A549 (cell line): Measurements from ENCODE around the gene RBPJ. TPM values are rescaled to one million over a fixed set of nuclear protein-coding genes. Genes with fewer than 3 reads are reported as not detected.

Source experiments
- ATAC-seq, 2 experiments: fragments of 200-7000 bp in 1 of 2; fragments of >200 bp in 1 of 2; cut with Nextera tagmentation in 1 of 2; cut with Tn5 transposase in 1 of 2; 3 replicates each; pipeline versions ENCODE4 v1.8.0 to v1.9.1; 2018 to 2020; ENCODE audit warnings: mild to moderate bottlenecking in 1 of 2, moderate library complexity in 1 of 2
- CTCF ChIA-PET: fragments of 300-600 bp; sonication (Branson Sonifier 250); formaldehyde crosslinking; extraction: SDS; loops from one replicate; lab custom pipeline; 2021; ENCODE audit warnings: antibody characterized with exemption, inconsistent platforms; lab: Yijun Ruan, JAX
- POLR2A ChIA-PET: fragments of 350-600 bp; formaldehyde crosslinking; extraction: SDS; loops from one replicate; lab custom pipeline; 2021; ENCODE audit warnings: antibody characterized with exemption, inconsistent platforms; lab: Yijun Ruan, JAX
- DNase-seq, 2 experiments: peaks; one replicate each; pipeline versions ENCODE4 v3.0.0 to v3.0.0-alpha.2; 2011 to 2016; ENCODE audit warnings: low read depth in 1 of 2, low spot score in 1 of 2
- FAIRE-seq: peaks from 2 replicates; lab custom pipeline; 2011; peaks lifted over from hg19 to GRCh38; lab: Jason Lieb, UNC
- H3K27ac ChIP-seq, 2 experiments: fragments of >200 bp; sonication (Bioruptor Twin); formaldehyde crosslinking; 3 replicates each; pipeline ENCODE4 v1.5.1; 2016 to 2017
- H3K4me1 ChIP-seq: fragments of >200 bp; sonication (Bioruptor Twin); formaldehyde crosslinking; 3 replicates; pipeline ENCODE4 v1.6.1; 2016
- H3K4me2 ChIP-seq: fragments of >200 bp; sonication (Bioruptor Twin); formaldehyde crosslinking; 3 replicates; pipeline ENCODE4 v1.6.1; 2016
- H3K4me3 ChIP-seq: fragments of >200 bp; sonication (Bioruptor Twin); formaldehyde crosslinking; 3 replicates; pipeline ENCODE4 v1.5.1; 2016
- H3K9me3 ChIP-seq: fragments of >200 bp; sonication (Bioruptor Twin); formaldehyde crosslinking; 3 replicates; pipeline ENCODE4 v1.6.1; 2016
- CHD2 ChIP-seq: fragments of 150-350 bp; IDR thresholded peaks from 2 replicates; pipeline ENCODE4 v1.6.1; 2014; ENCODE audit warnings: low read length; ENCODE audit not compliant: partially characterized antibody
- EHF ChIP-seq: fragments of 250-450 bp; sonication (Bioruptor Pico); IDR thresholded peaks from 2 replicates; pipeline ENCODE4 v1.5.0; 2020; ENCODE audit warnings: mild to moderate bottlenecking
- ESRRA ChIP-seq: fragments of 150-350 bp; IDR thresholded peaks from 2 replicates; pipeline ENCODE4 v1.6.1; 2014; ENCODE audit warnings: mild to moderate bottlenecking, low read length, borderline replicate concordance
- FOSL2 ChIP-seq, 2 experiments: fragments of 450-650 bp in 1 of 2; fragments of >200 bp in 1 of 2; sonication (Bioruptor Twin) in 1 of 2; formaldehyde crosslinking; IDR thresholded peaks; 2 replicates each; pipeline versions ENCODE4 v1.5.0 to v1.6.1; 2016 to 2020; ENCODE audit warnings: mild to moderate bottlenecking in 1 of 2, moderate library complexity in 1 of 2
- JUN ChIP-seq, 2 experiments: fragments of >200 bp; sonication (Bioruptor Twin); formaldehyde crosslinking; IDR thresholded peaks; 2 replicates in 1 of 2; 3 replicates in 1 of 2; pipeline ENCODE4 v1.6.1; 2016 to 2017
- KDM1A ChIP-seq: fragments of 200-600 bp; sonication (generic); IDR thresholded peaks from 2 replicates; pipeline ENCODE4 v1.6.1; 2016; ENCODE audit warnings: low read depth, mild to moderate bottlenecking
- KDM5A ChIP-seq: fragments of 200-600 bp; sonication (generic); IDR thresholded peaks from 2 replicates; pipeline ENCODE4 v1.6.1; 2016; ENCODE audit warnings: antibody characterized with exemption, mild to moderate bottlenecking
- MAFK ChIP-seq: fragments of 450-650 bp; IDR thresholded peaks from 2 replicates; pipeline ENCODE4 v1.6.1; 2014; ENCODE audit not compliant: partially characterized antibody
- MYC ChIP-seq: IDR thresholded peaks from 2 replicates; pipeline ENCODE4 v1.6.1; 2012; ENCODE audit warnings: mild to moderate bottlenecking, inconsistent platforms, low read length, improper control_type of control experiment, borderline replicate concordance
- NPAS2 ChIP-seq: fragments of 250-450 bp; sonication (Bioruptor Pico); IDR thresholded peaks from 2 replicates; pipeline ENCODE4 v1.8.0; 2022; ENCODE audit warnings: mild to moderate bottlenecking, moderate library complexity, borderline replicate concordance
- NR3C1 ChIP-seq: fragments of >200 bp; sonication (Bioruptor Twin); formaldehyde crosslinking; IDR thresholded peaks from 3 replicates; pipeline ENCODE4 v1.6.1; 2017
- RCOR1 ChIP-seq: fragments of 150-350 bp; IDR thresholded peaks from 2 replicates; pipeline ENCODE4 v1.6.1; 2014; ENCODE audit warnings: antibody characterized with exemption, low read length, low read depth
- TP53 ChIP-seq: fragments of 250-450 bp; sonication (Bioruptor Pico); IDR thresholded peaks from 2 replicates; pipeline ENCODE4 v1.5.0; 2021; ENCODE audit warnings: mild to moderate bottlenecking, moderate library complexity
- ZC3H11A ChIP-seq: fragments of 450-650 bp; IDR thresholded peaks from 2 replicates; pipeline ENCODE4 v1.6.1; 2014; ENCODE audit warnings: antibody characterized with exemption, mild to moderate bottlenecking
- WGBS: methylation state at CpG from one replicate; pipeline ENCODE4 v1.1.6; 2017; ENCODE audit errors: missing lambda C conversion rate; 5-methylcytosine and 5-hydroxymethylcytosine counted together
- polyA plus RNA-seq, 4 experiments: library from polyadenylated mRNA; depleted of rRNA in 3 of 4; stranded (reverse); fragments of >200 nt; fragmentation: RNase III in 1 of 4; extraction: RNeasy Plus Mini Kit Qiagen cat#74134 plus additional on column Dnase treatment in 1 of 4; gene quantifications; 2 replicates in 3 of 4; 3 replicates in 1 of 4; pipeline ENCODE4 v1.2.3, GENCODE V29; 2011 to 2017
- TF ChIP-seq, protein P1 (sequence below): IDR thresholded peaks from 2 replicates; pipeline ENCODE4 v1.6.1; 2012
- TF ChIP-seq, protein P2 (sequence below): fragments of 200-600 bp; sonication (generic); IDR thresholded peaks from 2 replicates; pipeline ENCODE4 v1.6.1; 2016; ENCODE audit warnings: antibody characterized with exemption, mild to moderate bottlenecking, moderate library complexity
- TF ChIP-seq, protein P3 (sequence below): fragments of 450-650 bp; IDR thresholded peaks from 2 replicates; pipeline ENCODE4 v1.6.1; 2014; ENCODE audit warnings: antibody characterized with exemption
- TF ChIP-seq, protein P4 (sequence below): fragments of 250-450 bp; sonication (Bioruptor Pico); IDR thresholded peaks from 2 replicates; pipeline ENCODE4 v1.5.0; 2020; ENCODE audit warnings: low read depth, mild to moderate bottlenecking, moderate library complexity

The RBPJ gene
- polyA plus RNA-seq, 2 of the 4 experiments (the other 2 are of a cell fraction): 16.5 to 37.1 TPM

DNA sequence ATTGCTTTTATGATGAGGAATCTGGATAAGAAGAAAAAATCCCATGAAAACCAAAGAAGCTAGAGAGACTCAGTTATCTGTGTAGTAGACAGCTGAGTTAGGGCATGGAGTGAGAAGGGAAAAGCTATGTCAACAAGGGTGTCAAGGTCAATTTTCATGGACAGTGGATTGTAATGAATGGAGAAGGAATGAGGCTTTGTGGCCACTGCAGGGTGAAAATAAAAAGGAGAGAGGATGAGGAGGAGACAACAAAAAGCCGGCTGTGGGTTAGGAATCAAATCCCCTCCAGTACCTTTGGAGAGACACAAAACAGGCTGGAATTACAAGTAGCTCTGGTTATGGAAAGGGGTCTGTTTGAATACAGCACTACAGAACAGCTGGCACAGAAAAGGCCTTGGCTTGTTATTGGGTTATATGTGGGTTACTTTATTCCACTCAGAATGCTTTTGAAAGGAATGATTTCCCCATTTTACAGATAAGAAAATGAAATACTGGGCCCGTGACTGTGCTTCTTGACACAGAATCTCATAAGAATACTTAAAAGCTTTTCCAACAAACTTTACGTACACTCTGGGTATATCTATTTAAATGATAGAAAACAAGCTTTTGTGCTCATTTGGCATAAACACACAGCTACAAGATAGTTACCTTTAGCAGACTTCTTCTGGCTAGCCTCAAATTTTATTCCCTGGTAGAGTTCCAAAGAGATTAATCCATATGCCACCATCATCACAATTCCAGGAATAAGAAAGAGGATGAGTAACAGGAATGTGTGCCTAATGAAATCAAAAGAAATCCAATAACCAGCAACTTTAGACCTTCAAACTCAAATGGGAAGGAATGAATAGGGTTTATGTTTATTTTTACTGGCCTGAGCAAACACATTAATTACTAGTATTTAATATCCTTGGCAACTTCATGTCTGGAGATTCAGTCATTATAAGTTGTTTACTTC is 162.0 kb downstream of the RBPJ start:
- 80% methylated on average over 3 of the region's 3 CpGs for WGBS

DNA sequence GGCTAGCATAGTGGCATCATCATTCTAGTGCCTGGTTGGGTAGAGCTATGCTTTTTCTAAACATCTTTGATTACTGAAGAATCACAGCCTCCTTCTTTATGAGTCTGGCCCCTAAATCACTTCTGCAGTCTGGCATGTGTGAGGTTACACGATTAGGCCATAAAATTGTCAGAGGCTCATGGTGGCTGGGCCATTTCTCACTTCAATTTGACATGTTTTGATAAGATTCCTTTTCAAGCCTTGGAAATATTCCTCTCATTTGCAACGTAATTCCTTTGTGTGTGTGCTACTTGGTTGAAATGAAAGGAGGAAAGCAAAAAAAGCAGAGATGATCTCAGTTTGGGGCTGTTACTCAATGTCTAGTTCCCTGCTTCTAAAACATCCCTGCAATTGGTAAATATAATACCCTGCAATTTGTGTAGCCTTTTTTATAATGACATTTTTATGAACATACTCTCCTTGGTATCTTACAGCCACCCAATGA is 163.3 kb downstream of the RBPJ start:
- WGBS: 16% methylated on average over 2 of the region's 2 CpGs
- ATAC-seq: no peak
- H3K27ac ChIP-seq: no peak overlapping the region
- TF ChIP-seq ZC3H11A (no peak), TP53 (CRISPR knock-in tag) (no peak), MYC (no peak), RCOR1 (no peak), NR3C1 (no peak)
- TF ChIP-seq, protein P1, sequence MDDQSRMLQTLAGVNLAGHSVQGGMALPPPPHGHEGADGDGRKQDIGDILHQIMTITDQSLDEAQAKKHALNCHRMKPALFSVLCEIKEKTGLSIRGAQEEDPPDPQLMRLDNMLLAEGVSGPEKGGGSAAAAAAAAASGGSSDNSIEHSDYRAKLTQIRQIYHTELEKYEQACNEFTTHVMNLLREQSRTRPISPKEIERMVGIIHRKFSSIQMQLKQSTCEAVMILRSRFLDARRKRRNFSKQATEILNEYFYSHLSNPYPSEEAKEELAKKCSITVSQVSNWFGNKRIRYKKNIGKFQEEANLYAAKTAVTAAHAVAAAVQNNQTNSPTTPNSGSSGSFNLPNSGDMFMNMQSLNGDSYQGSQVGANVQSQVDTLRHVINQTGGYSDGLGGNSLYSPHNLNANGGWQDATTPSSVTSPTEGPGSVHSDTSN: no peak
- TF ChIP-seq, protein P2, sequence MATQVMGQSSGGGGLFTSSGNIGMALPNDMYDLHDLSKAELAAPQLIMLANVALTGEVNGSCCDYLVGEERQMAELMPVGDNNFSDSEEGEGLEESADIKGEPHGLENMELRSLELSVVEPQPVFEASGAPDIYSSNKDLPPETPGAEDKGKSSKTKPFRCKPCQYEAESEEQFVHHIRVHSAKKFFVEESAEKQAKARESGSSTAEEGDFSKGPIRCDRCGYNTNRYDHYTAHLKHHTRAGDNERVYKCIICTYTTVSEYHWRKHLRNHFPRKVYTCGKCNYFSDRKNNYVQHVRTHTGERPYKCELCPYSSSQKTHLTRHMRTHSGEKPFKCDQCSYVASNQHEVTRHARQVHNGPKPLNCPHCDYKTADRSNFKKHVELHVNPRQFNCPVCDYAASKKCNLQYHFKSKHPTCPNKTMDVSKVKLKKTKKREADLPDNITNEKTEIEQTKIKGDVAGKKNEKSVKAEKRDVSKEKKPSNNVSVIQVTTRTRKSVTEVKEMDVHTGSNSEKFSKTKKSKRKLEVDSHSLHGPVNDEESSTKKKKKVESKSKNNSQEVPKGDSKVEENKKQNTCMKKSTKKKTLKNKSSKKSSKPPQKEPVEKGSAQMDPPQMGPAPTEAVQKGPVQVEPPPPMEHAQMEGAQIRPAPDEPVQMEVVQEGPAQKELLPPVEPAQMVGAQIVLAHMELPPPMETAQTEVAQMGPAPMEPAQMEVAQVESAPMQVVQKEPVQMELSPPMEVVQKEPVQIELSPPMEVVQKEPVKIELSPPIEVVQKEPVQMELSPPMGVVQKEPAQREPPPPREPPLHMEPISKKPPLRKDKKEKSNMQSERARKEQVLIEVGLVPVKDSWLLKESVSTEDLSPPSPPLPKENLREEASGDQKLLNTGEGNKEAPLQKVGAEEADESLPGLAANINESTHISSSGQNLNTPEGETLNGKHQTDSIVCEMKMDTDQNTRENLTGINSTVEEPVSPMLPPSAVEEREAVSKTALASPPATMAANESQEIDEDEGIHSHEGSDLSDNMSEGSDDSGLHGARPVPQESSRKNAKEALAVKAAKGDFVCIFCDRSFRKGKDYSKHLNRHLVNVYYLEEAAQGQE: no peak
- TF ChIP-seq, all 56 proteins: peak for 0
- no peak for DNase-seq
- CTCF ChIA-PET: interaction anchor here (1.1 kb wide), 1 partner anchor 33 kb away, joined by 3 read pairs; no protein-coding TSS in a partner anchor
- no peaks in the 10 kb centered on the region for H3K4me1 ChIP-seq
- H3K4me3 ChIP-seq: no peak overlapping the region
- FAIRE-seq: no peak
- no peaks in the 10 kb centered on the region for H3K9me3 ChIP-seq
- no peak overlapping the region for H3K4me2 ChIP-seq
- POLR2A ChIA-PET: no interaction called here

More for the DNA sequence above, 162.0 kb downstream of the RBPJ start:
- Histone ChIP-seq H3K4me1 (no peaks in the 10 kb centered on the region), H3K4me2 (no peak overlapping the region), H3K27ac (no peak overlapping the region), H3K4me3 (no peak overlapping the region), H3K9me3 (no peaks in the 10 kb centered on the region)
- FAIRE-seq (no peak), DNase-seq (no peak), ATAC-seq (no peak)
- TF ChIP-seq EHF (no peak), KDM5A (no peak), ESRRA (no peak), JUN (IDR thresholded peaks at IDR 0.05) (no peak), NPAS2 (CRISPR knock-in tag) (no peak), CHD2 (no peak), FOSL2 (IDR thresholded peaks at IDR 0.05) (no peak), FOSL2 (CRISPR knock-in tag; IDR thresholded peaks at IDR 0.05) (no peak), ZC3H11A (no peak)
- TF ChIP-seq, protein P3, sequence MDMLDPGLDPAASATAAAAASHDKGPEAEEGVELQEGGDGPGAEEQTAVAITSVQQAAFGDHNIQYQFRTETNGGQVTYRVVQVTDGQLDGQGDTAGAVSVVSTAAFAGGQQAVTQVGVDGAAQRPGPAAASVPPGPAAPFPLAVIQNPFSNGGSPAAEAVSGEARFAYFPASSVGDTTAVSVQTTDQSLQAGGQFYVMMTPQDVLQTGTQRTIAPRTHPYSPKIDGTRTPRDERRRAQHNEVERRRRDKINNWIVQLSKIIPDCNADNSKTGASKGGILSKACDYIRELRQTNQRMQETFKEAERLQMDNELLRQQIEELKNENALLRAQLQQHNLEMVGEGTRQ: no peak
- CTCF ChIA-PET: interaction anchor here (0.8 to 1.1 kb wide), 2 partner anchors 31 to 491 kb away, joined by 3 read pairs; no protein-coding TSS in a partner anchor
- POLR2A ChIA-PET: no interaction called here

DNA sequence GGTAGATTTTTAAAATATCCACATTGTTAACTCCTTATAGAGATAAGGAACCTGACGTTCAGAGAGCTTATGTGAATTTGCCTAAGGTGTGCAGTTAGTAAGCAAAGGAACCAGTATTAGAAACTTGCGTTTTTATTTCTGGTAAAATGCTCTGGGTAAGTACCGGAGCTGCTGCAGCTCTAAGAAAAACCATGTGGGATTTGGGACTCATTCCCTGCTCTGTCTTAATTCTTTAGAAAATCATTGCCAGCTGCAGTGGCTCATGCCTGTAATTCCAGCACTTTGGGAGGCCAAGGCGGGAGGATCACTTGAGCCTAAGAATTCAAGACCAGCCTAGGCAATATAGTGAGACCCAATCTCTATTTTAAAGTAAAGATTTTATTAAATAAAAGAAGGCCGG is 163.7 kb downstream of the RBPJ start:
- Histone ChIP-seq H3K9me3 (no peaks in the 10 kb centered on the region), H3K4me1 (no peaks in the 10 kb centered on the region), H3K27ac (no peak overlapping the region), H3K4me3 (no peak overlapping the region), H3K4me2 (no peak overlapping the region)
- ATAC-seq (no peak), DNase-seq (no peak), FAIRE-seq (no peak)
- 75% methylated on average over 5 of the region's 5 CpGs for WGBS
- CTCF ChIA-PET: no interaction called here
- POLR2A ChIA-PET: no interaction called here
- TF ChIP-seq, protein P4, sequence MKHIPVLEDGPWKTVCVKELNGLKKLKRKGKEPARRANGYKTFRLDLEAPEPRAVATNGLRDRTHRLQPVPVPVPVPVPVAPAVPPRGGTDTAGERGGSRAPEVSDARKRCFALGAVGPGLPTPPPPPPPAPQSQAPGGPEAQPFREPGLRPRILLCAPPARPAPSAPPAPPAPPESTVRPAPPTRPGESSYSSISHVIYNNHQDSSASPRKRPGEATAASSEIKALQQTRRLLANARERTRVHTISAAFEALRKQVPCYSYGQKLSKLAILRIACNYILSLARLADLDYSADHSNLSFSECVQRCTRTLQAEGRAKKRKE (CRISPR knock-in tag): no peak
- TF ChIP-seq MAFK: no peak
- no peak for TF ChIP-seq KDM1A
- TF ChIP-seq, all 56 proteins: peak for 0
